IPS-18a (cell line): ENCODE data around the gene TTC28.
"Not testable (repeated sequence)": the region's sequence is repeated elsewhere in the genome, so short reads cannot be mapped to it uniquely, and the experiment has no call there.

Experiments
- H3K27ac ChIP-seq: one replicate; pipeline ENCODE4 v1.5.1; 2013; ENCODE audit warnings: low read length
- H3K27me3 ChIP-seq: one replicate; pipeline ENCODE4 v1.6.1; 2013; ENCODE audit warnings: mild to moderate bottlenecking, low read length; ENCODE audit not compliant: control insufficient read depth, insufficient read depth
- H3K36me3 ChIP-seq: one replicate; pipeline ENCODE4 v1.6.1; 2013; ENCODE audit warnings: low read depth, low read length; ENCODE audit not compliant: control insufficient read depth
- H3K4me1 ChIP-seq: one replicate; pipeline ENCODE4 v1.6.1; 2013; ENCODE audit warnings: low read depth, low read length; ENCODE audit not compliant: control insufficient read depth
- H3K4me3 ChIP-seq: one replicate; pipeline ENCODE4 v1.5.1; 2013; ENCODE audit warnings: low read length
- H3K9ac ChIP-seq: one replicate; pipeline ENCODE4 v1.6.1; 2013; ENCODE audit warnings: mild to moderate bottlenecking, low read length, moderate library complexity
- H3K9me3 ChIP-seq: one replicate; pipeline ENCODE4 v1.6.1; 2013; ENCODE audit warnings: low read depth, low read length; ENCODE audit not compliant: control insufficient read depth

TTC28 gene

GRCh38 chr22:28570696-28571373 lies 108.8 kb downstream of the TTC28 start:
- H3K4me1 ChIP-seq: no peaks in the 10 kb centered on the region
- H3K9me3 ChIP-seq: no peaks in the 10 kb centered on the region
- H3K9ac ChIP-seq: no peak overlapping the region
- no peaks in the 10 kb centered on the region for H3K27me3 ChIP-seq
- H3K36me3 ChIP-seq: no peaks in the 10 kb centered on the region
- no peak overlapping the region for H3K4me3 ChIP-seq
- no peak overlapping the region for H3K27ac ChIP-seq

- H3K36me3 ChIP-seq, H3K4me3 ChIP-seq, H3K9ac ChIP-seq, H3K4me1 ChIP-seq, H3K9me3 ChIP-seq, H3K27me3 ChIP-seq, H3K27ac ChIP-seq: not testable (repeated sequence)
Observed at GRCh38 chr22:28568974-28569373, 110.7 kb downstream of the TTC28 start.

- Histone ChIP-seq H3K9ac (no peak overlapping the region), H3K27me3 (no peaks in the 10 kb centered on the region), H3K4me3 (no peak overlapping the region), H3K4me1 (no peaks in the 10 kb centered on the region), H3K27ac (no peak overlapping the region), H3K9me3 (no peaks in the 10 kb centered on the region), H3K36me3 (no peaks in the 10 kb centered on the region)
Observed at GRCh38 chr22:28568099-28568498, 111.5 kb downstream of the TTC28 start.

GRCh38 chr22:28566920-28567499 lies 112.6 kb downstream of the TTC28 start:
- not testable (repeated sequence) for H3K36me3 ChIP-seq, H3K27me3 ChIP-seq, H3K9ac ChIP-seq, H3K27ac ChIP-seq, H3K4me1 ChIP-seq, H3K9me3 ChIP-seq, H3K4me3 ChIP-seq

- Histone ChIP-seq H3K4me3 (no peak overlapping the region), H3K4me1 (no peaks in the 10 kb centered on the region), H3K9ac (no peak overlapping the region), H3K36me3 (no peaks in the 10 kb centered on the region), H3K9me3 (no peaks in the 10 kb centered on the region), H3K27ac (no peak overlapping the region), H3K27me3 (no peaks in the 10 kb centered on the region)
Observed at GRCh38 chr22:28563636-28564035, 116.0 kb downstream of the TTC28 start.

GRCh38 chr22:28562324-28562723 lies 117.3 kb downstream of the TTC28 start:
- H3K4me1 ChIP-seq: no peaks in the 10 kb centered on the region
- H3K27me3 ChIP-seq: no peaks in the 10 kb centered on the region
- H3K4me3 ChIP-seq: no peak overlapping the region
- H3K27ac ChIP-seq: no peak overlapping the region
- no peaks in the 10 kb centered on the region for H3K9me3 ChIP-seq
- no peaks in the 10 kb centered on the region for H3K36me3 ChIP-seq
- no peak overlapping the region for H3K9ac ChIP-seq

- H3K9me3 ChIP-seq, H3K9ac ChIP-seq, H3K4me3 ChIP-seq, H3K27ac ChIP-seq, H3K4me1 ChIP-seq, H3K27me3 ChIP-seq, H3K36me3 ChIP-seq: not testable (repeated sequence)
Observed at GRCh38 chr22:28560743-28561101, 118.9 kb downstream of the TTC28 start.

- Histone ChIP-seq H3K9ac (no peak overlapping the region), H3K9me3 (no peaks in the 10 kb centered on the region), H3K27me3 (no peaks in the 10 kb centered on the region), H3K27ac (no peak overlapping the region), H3K36me3 (no peaks in the 10 kb centered on the region), H3K4me3 (no peak overlapping the region), H3K4me1 (no peaks in the 10 kb centered on the region)
Observed at GRCh38 chr22:28560046-28560742, 119.4 kb downstream of the TTC28 start.

GRCh38 chr22:28557184-28557583 lies 122.5 kb downstream of the TTC28 start:
- Histone ChIP-seq H3K27me3 (no peaks in the 10 kb centered on the region), H3K9me3 (no peaks in the 10 kb centered on the region), H3K9ac (no peak overlapping the region), H3K27ac (no peak overlapping the region), H3K4me3 (no peak overlapping the region), H3K4me1 (no peaks in the 10 kb centered on the region), H3K36me3 (no peaks in the 10 kb centered on the region)

GRCh38 chr22:28553108-28553866 lies 126.4 kb downstream of the TTC28 start:
- H3K27me3 ChIP-seq, H3K4me1 ChIP-seq, H3K27ac ChIP-seq, H3K9me3 ChIP-seq, H3K9ac ChIP-seq, H3K36me3 ChIP-seq, H3K4me3 ChIP-seq: not testable (repeated sequence)

GRCh38 chr22:28548406-28548805 lies 131.2 kb downstream of the TTC28 start:
- Histone ChIP-seq H3K36me3 (no peaks in the 10 kb centered on the region), H3K27ac (no peak overlapping the region), H3K4me3 (no peak overlapping the region), H3K27me3 (no peaks in the 10 kb centered on the region), H3K9ac (no peak overlapping the region), H3K4me1 (peaks cover 9% of the 10 kb centered on the region), H3K9me3 (no peaks in the 10 kb centered on the region)
